ENCODE results near the gene TANK. TPM values are rescaled to one million over a fixed set of nuclear protein-coding genes. Genes with fewer than 3 reads are reported as not detected.
"Not testable (repeated sequence)": the region's sequence is repeated elsewhere in the genome, so short reads cannot be mapped to it uniquely, and the experiment has no call there.

TANK gene
- total and polyA plus RNA-seq, 2 experiments from 2014 or later: 37.6 to 54.7 TPM

DNA sequence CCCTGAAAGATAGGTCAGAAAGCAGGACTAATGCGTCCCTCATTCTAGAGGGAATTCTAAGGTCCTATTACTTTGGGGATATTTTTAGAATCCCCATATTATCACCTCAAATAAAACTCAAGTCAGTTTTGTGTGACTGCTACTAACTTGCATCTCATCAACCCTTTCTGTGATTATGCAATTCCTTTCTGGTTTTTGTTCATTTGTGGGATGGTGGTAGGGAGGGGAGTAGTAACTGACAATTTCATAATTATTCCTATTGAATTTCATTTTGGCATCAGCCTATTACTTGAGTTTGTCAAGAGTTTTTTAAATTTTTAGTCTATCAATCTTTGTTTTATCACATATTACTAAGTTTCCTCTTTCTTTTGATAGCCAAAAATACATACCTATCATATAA is 28.4 kb upstream of the TANK start:
- Histone ChIP-seq H3K4me3 (no peak overlapping the region), H2AFZ (no peak overlapping the region), H3K4me2 (no peak overlapping the region), H3K27ac (no peak overlapping the region), H3K9me3 (ENCODE audit: low read depth) (no peaks in the 10 kb centered on the region), H3K27me3 (no peaks in the 10 kb centered on the region), H3K79me2 (no peaks in the 10 kb centered on the region), H3K9me2 (replicated peaks; ENCODE audit: insufficient read depth) (no peaks in the 10 kb centered on the region), H4K20me1 (ENCODE audit: insufficient read depth, poor library complexity, severe bottlenecking) (no peaks in the 10 kb centered on the region), H3K4me1 (ENCODE audit: insufficient read depth) (peaks cover 21% of the 10 kb centered on the region), H3K36me3 (replicated peaks; ENCODE audit: insufficient read depth, low read depth) (no peaks in the 10 kb centered on the region)
- WGBS (ENCODE audit: low lambda C conversion rate, missing lambda C conversion rate): 96% methylated on average over 1 of the region's 1 CpG
- DNase-seq (ENCODE audit: low spot score): no peak
- no peak for TF ChIP-seq EZH2 (IDR thresholded peaks at IDR 0.05; ENCODE audit: borderline replicate concordance)
- TF ChIP-seq, protein P1, sequence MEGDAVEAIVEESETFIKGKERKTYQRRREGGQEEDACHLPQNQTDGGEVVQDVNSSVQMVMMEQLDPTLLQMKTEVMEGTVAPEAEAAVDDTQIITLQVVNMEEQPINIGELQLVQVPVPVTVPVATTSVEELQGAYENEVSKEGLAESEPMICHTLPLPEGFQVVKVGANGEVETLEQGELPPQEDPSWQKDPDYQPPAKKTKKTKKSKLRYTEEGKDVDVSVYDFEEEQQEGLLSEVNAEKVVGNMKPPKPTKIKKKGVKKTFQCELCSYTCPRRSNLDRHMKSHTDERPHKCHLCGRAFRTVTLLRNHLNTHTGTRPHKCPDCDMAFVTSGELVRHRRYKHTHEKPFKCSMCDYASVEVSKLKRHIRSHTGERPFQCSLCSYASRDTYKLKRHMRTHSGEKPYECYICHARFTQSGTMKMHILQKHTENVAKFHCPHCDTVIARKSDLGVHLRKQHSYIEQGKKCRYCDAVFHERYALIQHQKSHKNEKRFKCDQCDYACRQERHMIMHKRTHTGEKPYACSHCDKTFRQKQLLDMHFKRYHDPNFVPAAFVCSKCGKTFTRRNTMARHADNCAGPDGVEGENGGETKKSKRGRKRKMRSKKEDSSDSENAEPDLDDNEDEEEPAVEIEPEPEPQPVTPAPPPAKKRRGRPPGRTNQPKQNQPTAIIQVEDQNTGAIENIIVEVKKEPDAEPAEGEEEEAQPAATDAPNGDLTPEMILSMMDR (IDR thresholded peaks at IDR 0.05; ENCODE audit: poor library complexity): no peak
- no peak for TF ChIP-seq EZH2phosphoT487 (IDR thresholded peaks at IDR 0.05; ENCODE audit: low read depth, severe bottlenecking, unreplicated experiment)

DNA sequence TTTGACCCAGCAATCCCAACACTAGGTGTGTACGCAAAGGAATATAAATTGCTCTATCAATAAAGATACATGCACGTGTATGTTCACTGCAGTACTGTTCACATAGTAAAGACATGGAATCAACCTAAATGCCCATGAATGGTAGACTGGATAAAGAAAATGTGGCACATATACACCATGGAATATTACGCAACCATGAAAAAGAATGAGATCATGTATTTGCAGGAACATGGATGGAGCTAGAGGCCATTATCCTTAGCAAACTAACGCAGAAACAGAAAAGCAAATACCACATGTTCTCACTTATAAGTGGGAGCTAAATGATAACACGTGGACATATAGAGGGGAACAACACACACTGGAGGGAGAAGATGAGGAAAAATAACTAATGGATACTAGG is 27.8 kb upstream of the TANK start:
- H3K79me2 ChIP-seq; H3K4me3 ChIP-seq; H2AFZ ChIP-seq; H3K27me3 ChIP-seq; DNase-seq (ENCODE audit: low spot score); H4K20me1 ChIP-seq (ENCODE audit: insufficient read depth, poor library complexity, severe bottlenecking); H3K36me3 ChIP-seq (replicated peaks; ENCODE audit: insufficient read depth, low read depth); H3K9me2 ChIP-seq (replicated peaks; ENCODE audit: insufficient read depth); H3K9me3 ChIP-seq (ENCODE audit: low read depth); H3K4me2 ChIP-seq; H3K27ac ChIP-seq: not testable (repeated sequence)
- H3K4me1 ChIP-seq (ENCODE audit: insufficient read depth): peaks cover 21% of the 10 kb centered on the region
- 95% methylated on average over 5 of the region's 5 CpGs for WGBS (ENCODE audit: low lambda C conversion rate, missing lambda C conversion rate)

DNA sequence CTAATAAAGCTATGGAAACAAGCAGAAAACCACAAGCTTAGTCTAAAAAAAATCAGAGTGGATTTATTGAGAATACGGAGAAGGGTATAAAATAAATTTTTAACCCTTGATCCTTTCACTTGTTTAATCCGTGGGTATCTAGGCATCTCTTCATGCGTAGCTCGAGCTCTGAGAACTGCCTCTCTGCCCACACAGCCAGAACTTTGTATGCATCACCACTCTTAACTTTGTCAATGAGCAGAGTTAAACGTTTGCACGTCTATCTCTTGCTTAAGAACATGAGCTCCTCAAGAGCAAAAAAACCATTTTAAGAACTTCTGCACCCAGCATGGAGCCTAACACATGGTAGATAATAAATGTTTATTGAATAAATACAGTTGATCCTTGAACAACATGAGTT is 26.9 kb upstream of the TANK start:
- no peaks in the 10 kb centered on the region for H3K79me2 ChIP-seq
- no peak for DNase-seq (ENCODE audit: low spot score)

DNA sequence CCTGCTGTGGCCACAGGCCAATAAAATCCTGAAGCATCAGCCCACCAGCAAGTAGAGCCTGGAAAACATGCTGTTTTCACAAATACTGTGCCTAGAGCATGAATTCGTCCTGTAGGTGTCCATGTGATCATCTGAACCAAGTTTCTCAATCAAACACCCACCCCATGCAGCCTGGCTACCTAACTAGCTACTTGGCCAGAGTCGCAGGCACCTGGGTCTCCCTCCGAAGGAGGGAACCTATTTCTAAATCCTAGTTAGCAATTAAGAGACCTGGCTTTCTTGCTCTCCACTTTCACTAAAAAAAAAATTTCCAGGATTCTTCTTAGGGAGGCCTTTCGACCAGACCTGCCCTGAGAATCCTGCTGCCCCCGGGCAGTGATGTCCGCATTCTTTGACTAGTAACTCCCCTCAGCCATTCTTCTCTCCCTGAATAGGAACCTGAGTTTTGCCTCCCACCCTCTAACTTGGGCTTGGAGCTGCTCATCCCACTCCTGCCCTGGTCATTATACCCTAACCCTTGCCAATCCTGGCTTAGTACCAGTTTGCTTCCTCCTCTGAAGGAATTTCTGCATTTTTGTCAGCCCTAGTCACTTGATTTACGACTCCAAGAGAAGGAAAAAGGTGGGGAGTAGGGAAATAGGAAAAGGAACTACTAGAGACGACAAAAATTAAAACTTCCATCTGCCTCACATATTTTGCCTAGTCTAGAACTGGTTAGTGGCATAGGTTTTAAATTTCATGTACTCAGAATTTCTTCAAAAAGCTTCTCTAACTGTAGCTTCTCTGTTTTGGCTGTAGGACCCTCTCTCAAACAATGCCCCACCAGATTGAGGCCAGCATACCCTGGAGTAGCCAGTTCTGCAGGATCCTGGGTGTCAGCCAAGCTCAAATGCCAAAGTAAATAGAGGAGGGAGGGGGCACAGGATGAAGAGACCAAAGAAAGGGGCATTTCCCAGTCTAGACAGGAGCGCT is 25.4 kb upstream of the TANK start:
- TF ChIP-seq, protein P1 (IDR thresholded peaks at IDR 0.05; ENCODE audit: poor library complexity): no peak
- TF ChIP-seq EZH2 (IDR thresholded peaks at IDR 0.05; ENCODE audit: borderline replicate concordance): no peak
- TF ChIP-seq EZH2phosphoT487 (IDR thresholded peaks at IDR 0.05; ENCODE audit: low read depth, severe bottlenecking, unreplicated experiment): no peak

More for the DNA sequence above, 26.9 kb upstream of the TANK start:
- no peak overlapping the region for H2AFZ ChIP-seq
- H3K36me3 ChIP-seq (replicated peaks; ENCODE audit: insufficient read depth, low read depth): no peaks in the 10 kb centered on the region
- peaks cover 21% of the 10 kb centered on the region for H3K4me1 ChIP-seq (ENCODE audit: insufficient read depth)
- TF ChIP-seq EZH2phosphoT487 (IDR thresholded peaks at IDR 0.05; ENCODE audit: low read depth, severe bottlenecking, unreplicated experiment) (no peak), EZH2 (IDR thresholded peaks at IDR 0.05; ENCODE audit: borderline replicate concordance) (no peak)
- TF ChIP-seq, protein P1 (IDR thresholded peaks at IDR 0.05; ENCODE audit: poor library complexity): no peak
- no peaks in the 10 kb centered on the region for H4K20me1 ChIP-seq (ENCODE audit: insufficient read depth, poor library complexity, severe bottlenecking)
- no peak overlapping the region for H3K4me3 ChIP-seq
- no peaks in the 10 kb centered on the region for H3K27me3 ChIP-seq
- H3K9me3 ChIP-seq (ENCODE audit: low read depth): no peaks in the 10 kb centered on the region
- WGBS (ENCODE audit: low lambda C conversion rate, missing lambda C conversion rate): 91% methylated on average over 6 of the region's 6 CpGs
- H3K27ac ChIP-seq: no peak overlapping the region
- no peak overlapping the region for H3K4me2 ChIP-seq
- H3K9me2 ChIP-seq (replicated peaks; ENCODE audit: insufficient read depth): no peaks in the 10 kb centered on the region

More for the DNA sequence above, 25.4 kb upstream of the TANK start:
- peaks cover 21% of the 10 kb centered on the region for H3K4me1 ChIP-seq (ENCODE audit: insufficient read depth)
- no peaks in the 10 kb centered on the region for H3K9me2 ChIP-seq (replicated peaks; ENCODE audit: insufficient read depth)
- no peaks in the 10 kb centered on the region for H3K79me2 ChIP-seq
- WGBS (ENCODE audit: low lambda C conversion rate, missing lambda C conversion rate): 65% methylated on average over 9 of the region's 9 CpGs
- DNase-seq (ENCODE audit: low spot score): no peak
- H3K27ac ChIP-seq: peak overlapping the region; percentile 31
- no peak overlapping the region for H2AFZ ChIP-seq
- H3K4me2 ChIP-seq: peak overlapping the region; percentile 59
- no peaks in the 10 kb centered on the region for H3K27me3 ChIP-seq
- H3K36me3 ChIP-seq (replicated peaks; ENCODE audit: insufficient read depth, low read depth): no peaks in the 10 kb centered on the region
- H3K9me3 ChIP-seq (ENCODE audit: low read depth): no peaks in the 10 kb centered on the region
- no peaks in the 10 kb centered on the region for H4K20me1 ChIP-seq (ENCODE audit: insufficient read depth, poor library complexity, severe bottlenecking)
- no peak overlapping the region for H3K4me3 ChIP-seq
